ENCODE measurements around the gene CYP3A4. TPM values are rescaled to one million over a fixed set of nuclear protein-coding genes. Genes with fewer than 3 reads are reported as not detected.
"Not testable (repeated sequence)": the region's sequence is repeated elsewhere in the genome, so short reads cannot be mapped to it uniquely, and the experiment has no call there.

Gene CYP3A4
- total RNA-seq, 1 donor from 2014 or later: not detected

DNA sequence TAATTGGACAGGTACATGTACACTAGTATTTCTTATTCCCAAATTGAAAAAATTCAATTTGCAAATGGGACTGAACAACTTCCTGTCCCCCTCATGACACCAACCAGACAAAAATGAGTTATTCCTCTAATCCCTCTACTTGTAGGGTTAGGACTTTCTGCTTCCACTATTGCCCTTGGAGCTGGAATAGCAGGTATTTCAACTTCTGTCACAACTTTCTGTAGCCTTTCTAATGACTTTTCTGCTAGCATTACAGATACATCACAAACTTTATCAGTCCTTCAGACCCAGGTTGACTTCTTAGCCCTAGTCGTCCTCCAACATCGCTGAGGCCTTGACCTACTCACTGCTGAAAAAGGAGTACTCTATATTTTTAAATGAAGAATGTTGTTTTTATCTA is 55.4 kb downstream of the CYP3A4 start:
- DNase-seq (ENCODE audit: low spot score): no peak
- Mint-ChIP-seq H3K9me3 (no peaks in the 10 kb centered on the region), H3K27me3 (ENCODE audit: low read depth) (no peaks in the 10 kb centered on the region), H3K36me3 (ENCODE audit: low read depth) (no peaks in the 10 kb centered on the region), H3K27ac (no peak overlapping the region), H3K4me3 (ENCODE audit: low read depth) (no peak overlapping the region), H3K4me1 (ENCODE audit: low read depth) (peaks cover 3% of the 10 kb centered on the region)
- intact Hi-C loops (cut with micrococcal nuclease): no loop called here

- H3K27me3 Mint-ChIP-seq (ENCODE audit: low read depth); H3K4me3 Mint-ChIP-seq (ENCODE audit: low read depth): not testable (repeated sequence)
Measured at GRCh38 chr7:99723201-99723600, 60.8 kb downstream of the CYP3A4 start.

GRCh38 chr7:99720800-99721595 is 63.0 kb downstream of the CYP3A4 start:
- no peak for DNase-seq (ENCODE audit: low spot score)
- no peaks in the 10 kb centered on the region for H3K36me3 Mint-ChIP-seq (ENCODE audit: low read depth)
- no peaks in the 10 kb centered on the region for H3K9me3 Mint-ChIP-seq
- H3K27me3 Mint-ChIP-seq (ENCODE audit: low read depth): no peaks in the 10 kb centered on the region
- no peak overlapping the region for H3K4me3 Mint-ChIP-seq (ENCODE audit: low read depth)
- intact Hi-C loops (cut with micrococcal nuclease): no loop called here
- H3K27ac Mint-ChIP-seq: no peak overlapping the region
- peaks cover 1% of the 10 kb centered on the region for H3K4me1 Mint-ChIP-seq (ENCODE audit: low read depth)

More at GRCh38 chr7:99723201-99723600, 60.8 kb downstream of the CYP3A4 start:
- H3K9me3 Mint-ChIP-seq; H3K27ac Mint-ChIP-seq; H3K36me3 Mint-ChIP-seq (ENCODE audit: low read depth); intact Hi-C loops (cut with micrococcal nuclease); DNase-seq (ENCODE audit: low spot score); H3K4me1 Mint-ChIP-seq (ENCODE audit: low read depth): not testable (repeated sequence)

- no peaks in the 10 kb centered on the region for H3K36me3 Mint-ChIP-seq (ENCODE audit: low read depth)
- no peaks in the 10 kb centered on the region for H3K9me3 Mint-ChIP-seq
- H3K27ac Mint-ChIP-seq: no peak overlapping the region
- no peak overlapping the region for H3K4me3 Mint-ChIP-seq (ENCODE audit: low read depth)
- intact Hi-C loops (cut with micrococcal nuclease): no loop called here
- no peaks in the 10 kb centered on the region for H3K27me3 Mint-ChIP-seq (ENCODE audit: low read depth)
- H3K4me1 Mint-ChIP-seq (ENCODE audit: low read depth): peaks cover 1% of the 10 kb centered on the region
- DNase-seq (ENCODE audit: low spot score): no peak
Measured at GRCh38 chr7:99719996-99720769, 63.8 kb downstream of the CYP3A4 start.

- Mint-ChIP-seq H3K27ac (no peak overlapping the region), H3K4me1 (ENCODE audit: low read depth) (no peaks in the 10 kb centered on the region), H3K36me3 (ENCODE audit: low read depth) (no peaks in the 10 kb centered on the region), H3K4me3 (ENCODE audit: low read depth) (no peak overlapping the region), H3K9me3 (peaks cover 3% of the 10 kb centered on the region), H3K27me3 (ENCODE audit: low read depth) (no peaks in the 10 kb centered on the region)
- intact Hi-C loops (cut with micrococcal nuclease): no loop called here
- no peak for DNase-seq (ENCODE audit: low spot score)
Measured at GRCh38 chr7:99713995-99714570, 69.9 kb downstream of the CYP3A4 start.

DNA sequence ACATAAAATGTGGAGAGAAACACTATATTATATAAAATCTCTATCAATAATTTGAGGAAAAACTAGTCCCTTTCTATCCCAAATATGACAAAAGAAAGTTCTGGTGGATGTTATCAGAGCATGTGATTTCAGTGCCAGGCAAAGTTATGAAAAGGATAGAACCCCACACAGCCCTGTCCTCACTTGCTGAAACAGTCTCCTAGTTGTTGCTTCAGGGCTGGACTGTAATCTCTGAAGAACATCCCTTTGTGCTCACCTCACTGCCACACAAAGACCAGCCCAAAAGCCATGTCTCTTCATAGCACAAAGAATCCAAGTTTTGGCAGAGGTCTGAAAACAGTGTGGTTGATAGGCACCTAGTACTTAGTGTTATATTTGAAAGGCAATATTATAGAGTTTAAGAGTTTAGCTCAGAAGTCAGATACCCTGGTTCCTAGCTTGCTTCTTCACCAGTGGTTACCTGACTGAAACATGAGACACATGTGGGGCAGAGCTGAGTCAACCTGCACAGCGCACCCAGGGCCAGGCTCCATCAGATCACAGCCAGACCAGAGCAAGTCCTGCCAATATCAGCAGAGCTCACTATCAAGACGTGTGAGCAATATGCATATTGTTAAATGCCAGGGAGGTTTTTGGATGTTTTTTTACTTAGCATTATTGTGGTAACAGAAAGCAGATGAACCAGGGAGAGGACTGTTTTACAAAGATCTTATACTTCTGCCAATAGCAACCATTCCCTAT is 74.0 kb downstream of the CYP3A4 start:
- intact Hi-C loops (cut with micrococcal nuclease): no loop called here
- DNase-seq (ENCODE audit: low spot score): no peak
- no peaks in the 10 kb centered on the region for H3K27me3 Mint-ChIP-seq (ENCODE audit: low read depth)
- H3K36me3 Mint-ChIP-seq (ENCODE audit: low read depth): no peaks in the 10 kb centered on the region
- H3K27ac Mint-ChIP-seq: no peak overlapping the region
- H3K4me1 Mint-ChIP-seq (ENCODE audit: low read depth): no peaks in the 10 kb centered on the region
- H3K4me3 Mint-ChIP-seq (ENCODE audit: low read depth): no peak overlapping the region
- peaks cover 3% of the 10 kb centered on the region for H3K9me3 Mint-ChIP-seq

DNA sequence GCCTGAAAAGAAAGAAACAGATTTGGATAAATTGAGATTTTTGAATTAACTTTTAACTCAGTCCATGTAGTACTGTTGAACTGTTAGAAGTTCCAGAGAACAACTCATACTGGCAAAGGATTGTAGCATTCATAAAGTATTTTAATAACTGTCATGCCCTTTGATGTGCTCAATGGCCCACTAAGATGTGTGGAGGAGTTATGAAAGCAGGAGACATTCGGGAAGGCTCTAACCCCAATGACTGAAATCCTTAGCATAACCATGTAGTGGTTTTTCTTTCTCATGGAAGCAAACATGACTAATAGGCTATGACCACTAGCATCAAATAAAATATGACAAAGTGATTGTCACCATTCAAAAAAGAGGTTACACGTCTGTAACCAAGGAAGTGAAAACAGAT is 74.7 kb downstream of the CYP3A4 start:
- Mint-ChIP-seq H3K36me3 (ENCODE audit: low read depth) (no peaks in the 10 kb centered on the region), H3K27me3 (ENCODE audit: low read depth) (no peaks in the 10 kb centered on the region), H3K4me3 (ENCODE audit: low read depth) (no peak overlapping the region), H3K9me3 (peaks cover 2% of the 10 kb centered on the region), H3K27ac (no peak overlapping the region), H3K4me1 (ENCODE audit: low read depth) (no peaks in the 10 kb centered on the region)
- intact Hi-C loops (cut with micrococcal nuclease): no loop called here
- DNase-seq (ENCODE audit: low spot score): no peak

- no peak overlapping the region for H3K4me3 Mint-ChIP-seq (ENCODE audit: low read depth)
- no peaks in the 10 kb centered on the region for H3K4me1 Mint-ChIP-seq (ENCODE audit: low read depth)
- H3K27ac Mint-ChIP-seq: no peak overlapping the region
- DNase-seq (ENCODE audit: low spot score): no peak
- no peaks in the 10 kb centered on the region for H3K27me3 Mint-ChIP-seq (ENCODE audit: low read depth)
- H3K9me3 Mint-ChIP-seq: no peaks in the 10 kb centered on the region
- H3K36me3 Mint-ChIP-seq (ENCODE audit: low read depth): no peaks in the 10 kb centered on the region
- intact Hi-C loops (cut with micrococcal nuclease): no loop called here
Measured at GRCh38 chr7:99707096-99707495, 76.9 kb downstream of the CYP3A4 start.

Other genes with a start within 250 kb of the CYP3A4 start
- 5.2 and 5.6 TPM in 2 replicates for gene FAM200A, start 232.1 kb downstream of the CYP3A4 start, total RNA-seq
- gene ZNF655, start 225.5 kb downstream of the CYP3A4 start, total RNA-seq: 68.3 and 72.8 TPM in 2 replicates
- 1.3 and 1.9 TPM in 2 replicates for gene TMEM225B, start 185.9 kb downstream of the CYP3A4 start, total RNA-seq
- gene ZSCAN25, start 167.2 kb downstream of the CYP3A4 start, total RNA-seq: 31.2 and 31.7 TPM in 2 replicates
- not detected in 2 replicates for gene CYP3A5, start 104.2 kb downstream of the CYP3A4 start, total RNA-seq
- not detected in 2 replicates for gene CYP3A7, start 49.0 kb downstream of the CYP3A4 start, total RNA-seq
- gene CYP3A43, start 43.8 kb upstream of the CYP3A4 start, total RNA-seq: not detected in 2 replicates
- 0.23 and 0.46 TPM in 2 replicates for gene OR2AE1, start 92.8 kb upstream of the CYP3A4 start, total RNA-seq
- 21.8 and 23.2 TPM in 2 replicates for gene TRIM4, start 135.3 kb upstream of the CYP3A4 start, total RNA-seq
- 0.21 TPM in 1 of 2 replicates, not detected in the other for gene GJC3, start 145.4 kb upstream of the CYP3A4 start, total RNA-seq
- gene AZGP1, start 191.8 kb upstream of the CYP3A4 start, total RNA-seq: not detected in 2 replicates
- gene ZKSCAN1, start 231.4 kb upstream of the CYP3A4 start, total RNA-seq: 59.0 and 63.5 TPM in 2 replicates

Data from activated T-helper 2 cell treated with anti-CD3 and anti-CD28 coated beads, Interferon-gamma antibody, Interleukin-2, Interleukin-4, amounts not matched to agents 10 μg/mL and 5 μg/mL and 100 μg/mL, durations not matched to agents 14 hours and 24 hours and 36 hours (primary cell).